Activated effector memory CD4-positive, alpha-beta T cell treated with Interleukin-2 at 50 U/mL for 16 hours (primary cell): Measurements from ENCODE around the gene SLC35G1.

Experiments used
- DNase-seq: peaks from one replicate; pipeline ENCODE4 v3.0.0-alpha.2; 2020

Gene SLC35G1, protein sequence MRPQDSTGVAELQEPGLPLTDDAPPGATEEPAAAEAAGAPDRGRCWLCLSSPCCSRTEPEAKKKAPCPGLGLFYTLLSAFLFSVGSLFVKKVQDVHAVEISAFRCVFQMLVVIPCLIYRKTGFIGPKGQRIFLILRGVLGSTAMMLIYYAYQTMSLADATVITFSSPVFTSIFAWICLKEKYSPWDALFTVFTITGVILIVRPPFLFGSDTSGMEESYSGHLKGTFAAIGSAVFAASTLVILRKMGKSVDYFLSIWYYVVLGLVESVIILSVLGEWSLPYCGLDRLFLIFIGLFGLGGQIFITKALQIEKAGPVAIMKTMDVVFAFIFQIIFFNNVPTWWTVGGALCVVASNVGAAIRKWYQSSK

DNA sequence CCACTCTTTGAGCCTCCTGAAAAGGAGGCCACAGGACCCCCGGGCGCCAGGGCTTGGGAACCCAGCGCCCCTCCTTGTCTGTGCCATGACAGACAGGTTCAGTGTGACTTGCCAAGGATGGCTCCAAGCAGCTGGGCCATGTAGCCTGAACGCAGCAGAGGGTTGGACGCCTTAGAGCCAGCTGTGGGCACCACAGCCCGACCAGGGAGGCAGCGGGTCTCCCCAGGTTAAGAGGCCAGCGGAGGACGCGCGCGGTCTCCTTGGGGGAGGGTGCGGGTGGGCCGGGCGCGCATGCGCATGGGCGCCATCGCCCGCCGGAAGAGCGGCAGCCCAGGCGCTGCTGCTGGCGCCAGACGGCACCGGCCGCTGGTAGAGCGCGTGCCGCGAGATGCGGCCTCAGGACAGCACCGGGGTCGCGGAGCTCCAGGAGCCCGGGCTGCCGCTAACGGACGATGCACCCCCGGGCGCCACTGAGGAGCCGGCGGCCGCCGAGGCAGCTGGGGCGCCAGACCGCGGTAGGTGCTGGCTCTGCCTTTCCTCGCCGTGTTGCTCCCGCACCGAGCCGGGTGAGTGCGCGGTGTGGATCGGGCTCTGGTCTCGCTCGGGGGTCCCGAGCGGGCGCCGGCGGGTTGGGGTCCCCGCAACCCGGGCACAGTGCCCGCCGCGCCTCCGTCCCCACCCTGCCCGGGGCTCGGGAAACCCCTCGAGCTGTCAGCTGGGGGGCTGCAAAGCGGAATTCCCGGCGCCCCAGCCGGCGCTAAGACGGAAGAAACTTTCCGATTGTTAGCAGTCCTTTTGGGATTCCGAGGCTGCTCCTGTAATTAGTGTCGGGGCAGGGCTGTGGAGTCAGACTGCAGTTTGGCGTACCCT, at the start of gene SLC35G1:
Gene SLC35G1, plus strand, starts transcription at position 333 of the 870 bp plus-strand sequence. Its CDS starts 56 bp downstream, at position 389.
- peak; percentile 60 for DNase-seq

DNA sequence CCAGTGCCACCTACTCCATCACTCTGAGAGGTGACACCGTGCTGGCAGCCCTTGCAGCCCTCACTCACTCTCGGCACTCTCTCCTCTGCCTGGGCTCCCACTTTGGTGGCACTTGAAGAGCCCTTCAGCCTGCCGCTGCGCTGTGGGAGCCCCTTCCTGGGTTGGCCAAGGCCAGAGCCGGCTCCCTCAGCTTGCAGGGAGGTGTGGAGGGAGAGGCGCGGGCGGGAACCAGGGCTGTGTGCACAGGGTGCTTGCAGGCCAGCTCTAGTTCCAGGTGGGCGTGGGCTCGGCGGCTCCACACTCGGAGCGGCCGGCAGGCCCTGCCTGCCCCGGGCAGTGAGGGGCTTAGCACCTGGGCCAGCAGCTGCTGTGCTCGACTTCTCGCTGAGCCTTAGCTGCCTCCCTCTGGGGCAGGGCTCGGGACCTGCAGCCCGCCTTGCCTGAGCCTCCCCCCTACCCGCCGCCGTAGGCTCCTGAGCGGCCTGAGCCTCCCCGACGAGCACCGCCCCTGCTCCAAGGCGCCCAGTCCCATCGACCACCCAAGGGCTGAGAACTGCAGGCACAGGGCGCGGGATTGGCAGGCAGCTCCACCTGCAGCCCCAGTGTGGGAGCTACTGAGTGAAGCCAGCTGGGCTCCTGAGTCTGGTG, 48.7 kb upstream of the SLC35G1 start:
- no peak for DNase-seq

DNA sequence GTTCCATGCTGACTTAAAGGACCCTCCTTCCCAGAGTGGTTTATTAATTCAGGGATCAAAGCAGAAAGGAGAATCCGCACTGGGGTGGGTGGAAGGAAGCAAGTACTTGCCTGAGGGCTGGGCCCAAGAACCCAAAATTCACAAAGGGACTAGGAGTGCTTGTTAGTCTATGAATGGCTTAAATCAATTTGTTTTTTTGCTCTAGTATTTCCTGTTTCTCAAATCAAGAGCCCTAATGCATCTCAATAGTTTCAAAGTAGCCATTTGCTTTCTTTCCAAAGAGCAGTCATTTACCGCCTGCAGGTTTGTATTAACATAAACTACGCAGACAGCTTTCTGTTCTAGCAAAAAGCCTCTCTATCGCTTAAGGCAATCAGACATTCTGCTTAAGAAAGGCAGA, 44.2 kb upstream of the SLC35G1 start:
- DNase-seq = no peak

DNA sequence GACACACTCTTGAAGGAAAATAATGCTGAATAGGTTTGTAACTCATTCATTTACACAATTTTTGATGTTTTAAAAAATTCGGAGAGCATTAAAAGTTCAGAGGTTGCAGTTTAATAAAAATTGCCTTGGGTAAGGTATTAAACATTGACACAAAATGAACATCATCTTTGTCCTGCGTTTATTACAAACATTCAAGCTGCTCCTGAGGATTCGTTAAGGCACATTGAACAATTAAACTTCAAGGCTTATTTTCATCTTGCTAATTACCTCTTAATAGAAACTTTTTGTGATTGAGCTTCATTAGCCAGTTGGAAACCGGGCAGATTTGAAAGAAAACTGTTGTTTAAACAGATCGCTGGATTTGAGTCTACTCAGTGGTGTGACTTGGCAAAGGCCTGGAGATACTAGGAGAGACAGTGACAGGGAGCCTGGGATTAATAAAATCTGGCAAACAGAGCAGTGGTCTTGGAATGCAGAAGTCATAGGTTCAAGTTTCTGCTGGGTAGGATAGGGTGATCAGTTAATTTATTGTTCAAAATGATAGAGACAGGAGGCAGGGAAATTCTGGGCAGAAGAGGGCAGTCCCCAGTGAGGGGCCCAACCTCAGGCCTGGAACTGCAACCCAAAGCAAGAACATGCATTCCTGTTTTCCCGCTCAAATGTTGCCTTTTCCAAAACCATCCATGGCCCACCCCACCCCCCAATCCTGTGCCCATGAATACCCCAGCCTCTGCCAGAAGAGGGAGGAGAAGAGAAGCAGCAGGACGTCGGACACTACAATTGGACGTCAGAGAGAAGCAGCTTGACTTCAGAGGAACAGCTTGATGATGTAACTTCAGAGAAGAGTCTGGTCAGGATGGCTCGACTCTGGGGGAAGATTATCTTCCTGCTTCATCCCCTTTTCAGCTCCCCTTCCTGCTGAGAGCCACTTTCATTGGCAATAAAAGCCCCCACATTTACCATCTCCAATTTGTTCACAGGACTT, 43.5 kb upstream of the SLC35G1 start:
- DNase-seq = no peak

DNA sequence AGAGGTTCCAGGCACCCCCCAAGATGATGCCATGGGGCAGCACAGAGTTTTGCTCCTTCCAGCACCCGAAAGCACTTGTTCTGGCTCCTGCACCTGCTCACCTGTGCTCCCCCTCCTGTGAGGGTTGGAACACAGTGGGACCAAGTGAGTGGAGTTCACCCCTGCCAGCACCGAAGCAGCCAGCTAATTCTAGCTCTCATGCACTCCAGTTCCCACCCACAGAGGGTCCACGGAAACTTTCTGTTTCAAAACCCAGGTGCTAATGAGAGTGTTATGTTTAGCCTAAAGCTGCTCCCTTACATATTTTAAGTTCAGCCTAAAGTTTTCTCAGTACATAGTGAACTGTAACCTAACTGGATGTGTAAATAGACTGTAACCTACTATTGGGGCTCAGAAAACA, 42.6 kb upstream of the SLC35G1 start:
- no peak for DNase-seq

DNA sequence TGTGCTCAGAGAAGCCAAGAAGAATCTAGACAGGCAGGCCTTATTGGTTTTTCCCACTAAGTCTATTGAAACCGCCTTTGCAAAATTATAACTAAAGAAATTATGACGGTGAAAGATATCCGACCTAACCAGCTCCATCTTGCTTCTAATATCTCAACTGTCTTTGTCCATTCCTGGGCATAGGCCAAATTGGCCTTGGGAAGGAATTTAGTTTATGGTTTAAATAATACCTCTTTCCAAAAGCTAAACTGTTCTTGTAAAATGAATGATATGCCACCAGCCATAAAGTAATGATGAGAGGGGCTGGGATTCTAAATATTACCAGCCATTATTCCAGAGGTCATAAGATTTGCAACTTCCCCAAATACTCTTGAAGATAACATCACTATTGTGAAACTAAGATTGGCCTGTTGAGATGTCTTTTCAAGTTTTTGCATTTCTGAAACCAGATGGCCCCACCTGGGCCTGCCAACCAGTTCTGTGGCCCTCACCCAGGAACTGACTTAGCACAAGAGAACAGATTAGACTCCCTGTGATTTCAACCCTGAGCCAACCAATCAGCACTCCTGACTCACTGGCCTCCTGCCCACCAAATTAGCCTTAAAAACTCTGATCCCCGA, 41.2 kb upstream of the SLC35G1 start:
- no peak for DNase-seq

DNA sequence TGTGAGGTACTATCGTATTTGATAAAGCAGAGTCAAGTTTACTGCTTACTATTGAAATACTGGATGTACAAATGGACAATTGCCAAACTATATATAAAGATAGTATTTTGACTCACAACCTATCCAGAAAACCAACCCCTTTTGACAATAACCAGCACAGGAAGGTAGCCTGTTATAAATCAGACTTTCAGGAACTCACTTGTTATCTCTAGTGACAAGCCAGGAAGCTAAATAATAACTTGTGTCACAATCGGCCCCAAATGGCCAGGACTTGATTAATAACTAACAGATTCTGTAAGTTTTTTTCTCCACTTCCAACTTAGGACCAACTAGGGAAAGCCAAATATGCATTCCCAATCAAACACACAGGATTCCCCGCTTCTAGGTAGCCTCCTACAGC, 38.8 kb upstream of the SLC35G1 start:
- DNase-seq = no peak

DNA sequence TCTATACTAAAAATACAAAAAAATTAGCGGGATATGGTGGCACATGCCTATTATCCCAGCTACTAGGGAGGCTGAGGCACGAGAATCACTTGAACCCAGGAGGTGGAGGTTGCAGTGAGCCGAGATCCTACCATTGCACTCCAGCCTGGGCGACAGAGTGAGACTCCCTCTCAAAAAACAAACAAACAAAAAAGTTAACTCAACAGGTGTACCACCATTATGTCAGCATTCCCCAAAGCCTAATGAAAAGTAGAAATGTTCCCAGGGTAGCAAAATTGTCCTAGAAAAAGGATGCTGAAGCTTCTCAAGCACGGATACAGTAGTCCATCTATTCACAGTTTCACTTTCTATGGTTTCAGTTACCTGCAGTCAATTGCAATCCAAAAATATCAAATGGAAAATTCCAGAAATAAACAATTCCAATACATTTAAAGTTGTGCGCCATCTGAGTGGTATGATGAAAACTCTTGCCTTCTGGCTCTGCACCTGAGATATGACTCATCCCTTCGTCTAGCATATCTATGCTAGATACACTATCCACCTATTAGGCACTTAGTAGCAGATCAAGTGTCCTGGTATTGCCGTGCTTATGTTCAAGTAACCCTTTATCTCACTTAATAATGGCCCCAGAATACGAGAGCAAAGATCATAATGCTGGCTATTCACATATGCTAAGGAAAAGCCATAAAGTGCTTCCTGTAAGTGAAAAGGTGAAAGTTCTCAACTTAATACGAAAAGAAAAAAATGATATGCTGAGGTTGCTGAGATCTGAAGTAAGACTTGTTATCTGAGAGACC, 37.2 kb upstream of the SLC35G1 start:
- DNase-seq = no peak

DNA sequence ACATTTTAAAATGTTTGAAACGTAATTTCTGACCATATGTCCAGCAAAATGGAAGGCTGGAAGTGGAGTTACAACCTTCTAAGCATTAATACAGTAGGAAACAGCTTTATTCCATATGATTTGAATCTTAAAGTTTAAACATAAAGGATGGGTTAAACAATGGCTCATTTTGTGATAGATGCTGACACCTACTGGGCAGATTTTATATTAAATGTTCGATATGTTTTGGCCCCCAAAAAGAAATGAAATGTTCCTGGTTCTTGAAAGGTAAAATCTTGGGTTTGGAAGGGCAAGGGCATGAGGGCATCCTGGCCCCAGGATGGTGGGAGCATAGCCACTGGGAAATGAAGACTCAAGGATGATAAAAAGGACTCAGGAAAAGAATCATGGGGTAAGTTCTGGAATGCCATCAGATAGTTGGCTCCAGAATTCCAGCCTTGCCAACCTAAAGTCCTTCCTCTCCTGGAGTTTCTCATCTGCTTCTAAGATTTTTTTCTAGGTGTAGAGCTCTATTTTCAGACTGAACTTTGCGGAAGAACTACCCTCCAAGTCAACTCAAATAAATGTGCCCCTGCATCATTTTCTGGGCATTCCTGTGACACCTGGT, 34.6 kb upstream of the SLC35G1 start:
- no peak for DNase-seq

DNA sequence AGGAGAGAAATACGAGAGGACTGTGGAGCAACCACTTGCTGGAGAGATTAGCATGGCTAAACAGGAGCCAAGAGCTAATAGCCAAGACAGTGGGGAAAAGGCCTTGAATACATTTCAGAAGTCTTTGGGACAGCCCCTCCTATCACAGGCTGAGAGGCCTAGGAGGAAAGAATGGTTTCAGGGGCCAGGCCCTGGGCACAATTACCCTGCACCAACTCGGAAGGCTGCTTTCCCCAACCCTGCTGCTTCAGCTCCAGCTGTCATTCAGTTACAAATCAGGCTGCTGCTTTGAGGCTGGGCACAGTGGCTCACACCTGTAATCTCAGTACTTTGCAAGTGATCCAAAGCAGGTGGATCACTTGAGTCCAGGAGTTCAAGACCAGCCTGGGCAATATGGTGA, 32.0 kb upstream of the SLC35G1 start:
- DNase-seq = no peak

DNA sequence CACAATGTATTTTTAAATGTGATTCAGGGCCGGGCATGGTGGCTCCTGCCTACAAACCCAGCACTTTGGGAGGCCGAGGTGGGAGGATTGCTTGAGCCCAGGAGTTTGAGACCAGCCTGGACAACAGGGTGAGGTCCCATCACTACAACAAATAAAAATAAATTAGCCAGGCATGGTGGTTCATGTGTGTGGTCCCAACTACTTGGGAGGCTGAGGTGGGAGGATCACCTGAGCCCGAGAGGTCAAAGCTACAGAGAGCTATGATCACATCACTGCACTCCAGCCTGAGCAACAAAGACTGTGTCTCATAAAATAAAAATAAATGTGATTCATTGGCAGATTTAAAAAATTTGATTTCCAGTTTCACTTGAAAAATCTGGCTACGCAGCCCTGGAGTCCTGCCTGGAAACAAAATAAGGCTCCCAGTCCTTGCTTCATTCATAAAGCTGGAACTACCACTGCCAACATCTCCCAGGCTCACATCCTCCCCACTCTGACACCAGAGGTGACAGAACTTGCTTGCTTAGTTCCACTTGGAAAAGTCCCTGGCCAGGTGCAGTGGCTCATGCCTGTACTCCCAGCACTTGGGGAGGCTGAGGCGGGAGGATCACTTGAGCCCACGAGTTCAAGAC, 27.9 kb upstream of the SLC35G1 start:
- DNase-seq = no peak

DNA sequence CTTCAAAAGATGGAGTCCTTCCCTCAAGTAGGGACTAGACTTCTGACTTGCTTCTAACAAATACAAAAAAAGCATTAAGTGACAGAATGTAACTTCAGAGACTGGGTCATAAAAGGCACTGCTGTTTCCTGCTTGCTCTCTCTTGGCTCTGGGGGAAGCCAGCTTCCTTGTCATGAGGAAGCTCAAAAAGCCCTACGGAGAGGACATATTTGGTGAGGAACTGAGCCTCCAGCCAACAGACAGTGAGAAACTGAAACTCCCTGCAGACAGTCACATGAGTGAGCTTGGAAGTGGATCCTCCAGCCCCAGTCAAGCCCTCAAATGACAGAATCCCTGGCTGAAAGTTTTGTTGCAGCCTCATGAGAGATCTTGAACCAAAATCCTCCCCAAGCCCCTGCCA, 26.3 kb upstream of the SLC35G1 start:
- DNase-seq = no peak

DNA sequence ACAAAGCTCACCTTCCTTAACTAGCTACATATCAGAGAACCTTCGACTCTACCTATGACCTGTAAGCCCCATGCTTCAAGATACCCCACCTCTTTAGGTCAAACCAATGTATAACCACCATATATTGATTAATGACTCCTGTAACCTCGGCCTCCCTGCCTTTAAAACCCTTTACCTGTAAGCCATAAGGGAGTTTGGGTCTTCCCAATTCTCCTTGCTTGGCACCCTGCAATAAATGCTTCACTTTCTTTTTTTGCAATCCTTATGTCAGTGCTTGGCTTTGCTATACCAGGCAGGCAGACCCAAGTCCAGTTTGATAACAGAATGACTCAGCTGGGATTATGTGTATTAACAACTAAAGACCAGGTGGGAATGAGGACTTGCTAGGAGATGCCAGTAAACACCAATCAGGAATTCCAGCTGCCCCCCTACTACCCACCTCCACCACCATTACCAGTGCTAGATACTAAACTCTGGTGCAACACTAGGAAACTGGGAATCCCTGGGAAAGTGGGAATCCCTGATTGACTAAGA, 22.0 kb upstream of the SLC35G1 start:
- DNase-seq = no peak

DNA sequence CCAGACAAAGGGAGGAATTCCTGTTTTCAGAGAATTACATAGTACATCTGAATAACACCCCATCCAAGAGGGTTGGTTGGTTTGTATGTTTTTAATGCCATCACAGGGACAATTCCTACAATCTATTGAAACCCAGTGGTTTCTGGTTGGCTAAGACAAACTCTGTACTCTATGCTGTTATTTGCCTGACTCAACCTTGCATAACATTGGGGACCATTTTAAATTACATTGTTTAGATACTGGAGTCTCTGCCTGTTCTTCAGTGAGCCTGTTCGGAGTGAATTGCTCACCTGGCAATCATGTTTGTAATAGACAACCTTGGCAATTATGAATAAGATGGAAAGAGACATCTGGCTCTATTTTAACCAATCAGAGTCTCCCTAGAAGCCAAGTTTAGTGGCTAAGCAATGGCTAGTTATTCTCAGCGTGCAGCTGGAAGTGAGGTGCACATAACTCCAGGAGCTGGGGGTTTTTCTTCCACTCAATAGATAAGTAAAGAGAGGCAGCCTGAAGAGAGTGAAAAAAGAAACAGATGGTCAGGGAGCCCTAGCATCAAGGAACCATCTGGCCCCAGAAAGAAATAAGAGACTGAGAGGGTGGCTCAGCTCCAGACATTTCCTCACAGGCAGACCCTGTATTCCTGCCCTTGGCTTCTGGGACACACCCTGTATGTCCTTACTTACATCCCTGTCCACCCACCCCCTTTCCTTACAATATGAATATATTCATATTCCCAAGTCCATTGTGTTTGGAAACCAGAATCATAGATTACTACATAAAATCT, 21.2 kb upstream of the SLC35G1 start:
- DNase-seq = no peak

DNA sequence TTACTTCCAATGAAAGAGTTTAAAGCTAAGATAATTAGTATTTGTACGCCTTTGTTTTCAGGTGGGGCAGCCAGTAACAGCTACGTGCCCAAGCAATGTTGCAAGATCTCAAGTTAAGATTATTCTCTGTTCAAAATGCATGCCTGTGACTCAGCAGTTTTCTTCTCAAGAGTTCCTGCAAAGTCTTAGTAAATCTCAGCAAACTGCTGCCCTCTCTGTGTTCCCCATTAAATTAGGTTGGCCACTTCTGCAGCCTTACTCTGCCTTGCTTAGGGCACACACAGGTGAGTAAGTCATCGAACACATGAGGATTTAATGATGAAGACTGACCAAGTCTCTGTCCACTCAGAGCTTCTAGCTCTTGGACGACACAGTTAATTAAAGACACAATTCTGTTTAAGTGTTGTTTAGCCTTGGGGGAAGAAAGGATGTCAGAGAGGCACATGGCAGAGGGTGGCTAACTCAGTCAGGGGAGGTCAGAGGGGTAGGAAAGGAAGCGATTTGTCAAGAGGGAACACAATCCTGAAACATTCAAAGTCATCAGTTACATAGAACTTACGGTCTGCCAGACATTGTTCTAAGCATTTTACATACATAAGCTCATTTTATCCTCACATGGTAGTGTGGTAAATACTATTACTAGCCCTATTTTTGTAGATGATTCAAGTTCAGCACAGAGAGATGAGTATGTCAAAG, 20.2 kb upstream of the SLC35G1 start:
- no peak for DNase-seq

DNA sequence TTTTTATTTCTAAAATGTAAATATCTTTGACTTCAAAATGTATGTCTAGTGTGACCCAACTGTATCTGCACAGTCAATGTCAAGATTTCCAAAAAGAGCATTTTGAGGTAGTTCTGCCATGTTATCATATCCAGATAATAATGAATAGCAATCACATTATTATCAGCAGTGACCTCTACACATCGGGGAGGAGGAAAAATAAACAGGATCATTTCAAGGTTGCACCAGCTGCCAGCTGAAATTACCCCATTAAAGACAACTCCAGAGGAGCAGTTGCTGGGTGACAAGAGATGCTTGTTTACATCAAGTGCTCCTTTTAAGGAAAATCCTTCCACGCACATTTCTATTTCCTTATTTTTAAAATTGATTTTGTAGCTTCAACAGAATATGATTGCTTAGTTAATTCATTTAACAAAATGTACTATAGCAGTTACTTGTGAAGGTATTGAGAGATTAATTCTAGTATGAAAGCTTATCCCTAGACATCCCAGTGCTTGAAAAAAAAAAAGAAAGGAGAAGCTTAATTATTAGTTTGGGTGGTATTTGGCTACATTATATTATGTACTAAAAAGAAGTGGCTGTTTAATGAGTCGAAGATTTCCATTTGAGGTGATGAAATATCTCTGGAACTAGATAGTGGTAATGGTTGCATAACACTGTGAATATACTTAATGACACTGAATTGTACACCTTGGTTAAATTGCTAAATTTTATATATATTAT, 19.3 kb upstream of the SLC35G1 start:
- DNase-seq = no peak

DNA sequence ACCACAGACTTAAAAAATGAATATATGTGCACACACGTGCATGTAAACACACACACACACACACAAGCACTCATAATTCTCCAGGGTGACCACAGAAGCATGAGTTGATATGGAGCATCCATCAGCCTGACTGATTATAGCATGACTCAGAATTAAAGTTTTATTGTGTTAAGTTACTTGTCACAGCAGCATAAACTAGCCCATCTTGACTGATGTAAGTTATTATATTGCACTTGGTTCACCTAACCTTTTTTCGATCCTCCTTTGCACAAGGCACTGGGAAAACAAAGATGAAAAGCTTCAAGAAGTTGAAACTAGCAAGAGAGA, 18.8 kb upstream of the SLC35G1 start:
- DNase-seq = no peak

DNA sequence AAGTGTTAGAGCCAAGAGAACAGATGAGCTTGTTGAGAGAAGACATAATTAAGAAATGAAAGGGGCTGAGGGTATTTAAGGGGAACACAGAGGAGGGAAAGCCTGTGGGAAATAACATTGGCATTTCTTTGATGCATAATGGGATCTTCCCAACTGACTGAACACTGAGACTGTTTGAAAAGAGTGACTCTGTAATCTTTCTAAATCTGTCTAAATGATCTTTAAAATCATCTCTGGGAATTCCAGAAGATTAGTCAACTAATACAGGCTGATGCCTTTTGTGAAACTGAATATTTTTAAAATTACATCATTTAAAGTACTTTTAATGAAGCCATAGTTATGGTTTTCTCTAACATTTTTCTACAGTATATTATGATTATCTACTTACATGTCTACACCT, 17.4 kb upstream of the SLC35G1 start:
- no peak for DNase-seq
